Measurements from ENCODE around the gene CLN5.

CLN5 gene

GRCh38 chr13:76968041-76968440 is 23.8 kb upstream of the CLN5 start:
- TF ChIP-seq, protein P1, sequence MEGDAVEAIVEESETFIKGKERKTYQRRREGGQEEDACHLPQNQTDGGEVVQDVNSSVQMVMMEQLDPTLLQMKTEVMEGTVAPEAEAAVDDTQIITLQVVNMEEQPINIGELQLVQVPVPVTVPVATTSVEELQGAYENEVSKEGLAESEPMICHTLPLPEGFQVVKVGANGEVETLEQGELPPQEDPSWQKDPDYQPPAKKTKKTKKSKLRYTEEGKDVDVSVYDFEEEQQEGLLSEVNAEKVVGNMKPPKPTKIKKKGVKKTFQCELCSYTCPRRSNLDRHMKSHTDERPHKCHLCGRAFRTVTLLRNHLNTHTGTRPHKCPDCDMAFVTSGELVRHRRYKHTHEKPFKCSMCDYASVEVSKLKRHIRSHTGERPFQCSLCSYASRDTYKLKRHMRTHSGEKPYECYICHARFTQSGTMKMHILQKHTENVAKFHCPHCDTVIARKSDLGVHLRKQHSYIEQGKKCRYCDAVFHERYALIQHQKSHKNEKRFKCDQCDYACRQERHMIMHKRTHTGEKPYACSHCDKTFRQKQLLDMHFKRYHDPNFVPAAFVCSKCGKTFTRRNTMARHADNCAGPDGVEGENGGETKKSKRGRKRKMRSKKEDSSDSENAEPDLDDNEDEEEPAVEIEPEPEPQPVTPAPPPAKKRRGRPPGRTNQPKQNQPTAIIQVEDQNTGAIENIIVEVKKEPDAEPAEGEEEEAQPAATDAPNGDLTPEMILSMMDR (IDR thresholded peaks at IDR 0.05; ENCODE audit: borderline replicate concordance, insufficient read depth, low read depth, low read length), result no peak

GRCh38 chr13:76969488-76970365 is 22.2 kb upstream of the CLN5 start:
- TF ChIP-seq, protein P1 (IDR thresholded peaks at IDR 0.05; ENCODE audit: borderline replicate concordance, insufficient read depth, low read depth, low read length), result no peak
- H3K4me3 ChIP-seq (ENCODE audit: low read depth, low read length), result no peak overlapping the region

More at GRCh38 chr13:76968041-76968440, 23.8 kb upstream of the CLN5 start:
- H3K4me3 ChIP-seq (ENCODE audit: low read depth, low read length), result no peak overlapping the region

DNA sequence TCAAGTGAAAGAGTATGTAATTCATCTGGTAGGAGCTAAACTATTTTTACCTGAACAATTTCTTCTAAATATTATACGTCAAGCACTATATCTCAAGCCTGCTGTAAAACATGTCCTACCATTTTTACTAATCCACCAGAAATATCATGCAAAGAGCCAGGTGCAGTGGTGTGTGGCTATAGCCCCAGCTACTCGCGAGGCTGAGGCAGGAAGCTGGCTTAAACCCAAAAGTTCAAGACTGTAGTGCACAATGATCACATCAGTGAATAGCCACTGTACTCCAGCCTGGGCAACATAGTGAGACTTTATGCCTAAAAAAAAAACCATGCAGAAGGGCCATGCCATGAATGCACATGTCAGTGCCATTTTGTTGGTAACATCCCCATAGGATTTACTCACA is 20.7 kb upstream of the CLN5 start:
- TF ChIP-seq, protein P1 (IDR thresholded peaks at IDR 0.05; ENCODE audit: borderline replicate concordance, insufficient read depth, low read depth, low read length), result no peak
- H3K4me3 ChIP-seq (ENCODE audit: low read depth, low read length), result no peak overlapping the region

DNA sequence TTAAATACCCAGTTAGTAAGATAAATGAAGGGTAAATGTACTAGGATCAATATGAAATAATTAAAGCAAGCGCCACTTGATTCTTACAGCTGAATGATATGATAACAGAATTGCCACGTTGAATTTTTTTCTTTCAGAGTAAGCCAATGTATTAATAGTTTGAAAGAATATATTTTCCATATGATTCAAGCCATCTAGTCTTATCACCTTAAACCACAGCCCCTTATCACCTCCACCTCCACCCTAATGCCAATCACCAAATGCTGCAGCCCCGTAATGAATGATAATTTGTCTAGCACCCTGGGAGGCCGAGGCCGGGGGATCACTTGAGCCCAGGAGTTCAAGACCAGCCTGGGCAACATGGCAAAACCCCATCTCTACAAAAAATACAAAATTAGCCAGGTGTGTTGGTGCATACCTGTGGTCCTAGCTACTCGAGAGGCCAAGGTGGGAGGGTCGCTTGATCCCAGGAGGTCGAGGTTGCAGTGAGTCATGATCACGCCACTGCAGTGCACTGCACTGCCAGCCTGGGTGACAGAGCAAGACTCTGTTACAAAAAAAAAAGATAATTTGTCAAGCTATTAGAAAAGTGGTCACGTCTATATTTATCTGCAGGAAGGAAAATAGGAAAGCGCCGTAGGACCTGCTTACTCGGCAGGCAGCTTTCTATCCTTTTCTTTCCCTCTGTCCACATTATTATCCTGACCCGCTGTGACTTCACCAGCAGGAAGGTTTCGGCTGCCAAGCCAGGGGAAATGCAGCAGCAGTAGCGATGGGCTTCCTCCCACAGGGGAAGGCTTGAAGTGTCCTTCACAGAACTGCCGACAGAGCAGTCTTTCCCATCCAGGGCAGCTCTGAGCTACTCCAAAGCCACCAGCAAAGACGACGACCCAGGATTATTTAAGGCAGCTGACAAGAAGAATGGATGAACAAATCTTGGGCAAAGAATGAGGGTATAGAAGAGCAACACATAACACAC is 19.7 kb upstream of the CLN5 start:
- no peak overlapping the region for H3K4me3 ChIP-seq (ENCODE audit: low read depth, low read length)
- TF ChIP-seq, protein P1 (IDR thresholded peaks at IDR 0.05; ENCODE audit: borderline replicate concordance, insufficient read depth, low read depth, low read length), result no peak

DNA sequence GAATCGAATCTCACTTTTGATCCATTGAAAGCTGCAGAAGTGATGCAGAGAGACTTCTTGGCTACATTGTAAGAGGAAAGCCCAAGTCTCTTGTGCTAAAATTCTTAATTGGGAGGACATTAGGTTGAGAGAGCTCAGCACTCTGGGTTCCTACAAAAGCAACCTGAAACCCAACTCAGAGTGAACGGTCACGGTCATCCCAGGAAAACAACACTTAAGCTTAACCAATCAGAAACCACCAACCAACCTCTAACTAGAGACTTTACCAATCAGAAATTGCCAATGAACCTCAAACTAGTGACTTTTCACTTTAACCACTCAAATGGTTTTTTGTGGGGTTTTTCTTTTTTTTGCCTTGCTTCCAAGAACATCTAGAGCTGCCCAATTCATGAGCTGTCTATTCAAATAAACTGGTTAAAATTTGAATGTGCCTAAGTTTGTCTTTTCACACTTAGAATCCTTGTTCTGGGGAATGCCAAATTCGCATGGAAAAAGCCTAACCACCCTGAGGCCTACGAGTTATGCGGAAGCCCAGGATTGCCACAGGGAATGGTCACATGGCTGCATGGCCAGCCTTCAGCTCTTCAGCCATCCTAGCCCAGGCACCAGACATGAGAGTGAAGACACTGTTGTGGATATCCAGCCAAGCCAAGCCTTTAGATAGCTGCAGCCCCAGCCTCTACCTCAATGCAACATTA is 17.8 kb upstream of the CLN5 start:
- TF ChIP-seq, protein P1 (IDR thresholded peaks at IDR 0.05; ENCODE audit: borderline replicate concordance, insufficient read depth, low read depth, low read length), result no peak

DNA sequence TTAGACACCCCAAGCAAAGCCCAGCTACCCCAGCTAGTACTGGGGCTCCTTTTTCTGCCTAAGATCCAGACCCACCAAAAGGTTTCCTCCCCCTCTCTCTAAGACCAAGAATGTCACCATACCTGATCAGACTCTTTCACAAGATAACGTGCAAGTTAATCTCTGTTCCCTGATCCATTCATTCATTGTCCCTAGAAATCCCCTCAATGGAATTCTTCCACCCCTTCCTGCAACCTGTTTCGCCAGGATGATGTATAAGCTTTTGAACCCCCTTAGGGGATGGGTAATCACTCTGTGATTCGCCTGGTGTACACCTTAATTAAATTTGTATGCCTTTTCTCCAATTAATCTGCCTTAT is 17.3 kb upstream of the CLN5 start:
- TF ChIP-seq, protein P1 (IDR thresholded peaks at IDR 0.05; ENCODE audit: borderline replicate concordance, insufficient read depth, low read depth, low read length), result no peak
- no peak overlapping the region for H3K4me3 ChIP-seq (ENCODE audit: low read depth, low read length)

More for the DNA sequence above, 17.8 kb upstream of the CLN5 start:
- no peak overlapping the region for H3K4me3 ChIP-seq (ENCODE audit: low read depth, low read length)

Data from GM12875 (cell line).